ENCODE measurements around the gene PABPN1L. TPM values are rescaled to one million over a fixed set of nuclear protein-coding genes. Genes with fewer than 3 reads are reported as not detected.
"Not testable (repeated sequence)": the region's sequence is repeated elsewhere in the genome, so short reads cannot be mapped to it uniquely, and the experiment has no call there.

Gene PABPN1L
- polyA plus RNA-seq, 2 donors, result 0.04 to 0.14 TPM

DNA sequence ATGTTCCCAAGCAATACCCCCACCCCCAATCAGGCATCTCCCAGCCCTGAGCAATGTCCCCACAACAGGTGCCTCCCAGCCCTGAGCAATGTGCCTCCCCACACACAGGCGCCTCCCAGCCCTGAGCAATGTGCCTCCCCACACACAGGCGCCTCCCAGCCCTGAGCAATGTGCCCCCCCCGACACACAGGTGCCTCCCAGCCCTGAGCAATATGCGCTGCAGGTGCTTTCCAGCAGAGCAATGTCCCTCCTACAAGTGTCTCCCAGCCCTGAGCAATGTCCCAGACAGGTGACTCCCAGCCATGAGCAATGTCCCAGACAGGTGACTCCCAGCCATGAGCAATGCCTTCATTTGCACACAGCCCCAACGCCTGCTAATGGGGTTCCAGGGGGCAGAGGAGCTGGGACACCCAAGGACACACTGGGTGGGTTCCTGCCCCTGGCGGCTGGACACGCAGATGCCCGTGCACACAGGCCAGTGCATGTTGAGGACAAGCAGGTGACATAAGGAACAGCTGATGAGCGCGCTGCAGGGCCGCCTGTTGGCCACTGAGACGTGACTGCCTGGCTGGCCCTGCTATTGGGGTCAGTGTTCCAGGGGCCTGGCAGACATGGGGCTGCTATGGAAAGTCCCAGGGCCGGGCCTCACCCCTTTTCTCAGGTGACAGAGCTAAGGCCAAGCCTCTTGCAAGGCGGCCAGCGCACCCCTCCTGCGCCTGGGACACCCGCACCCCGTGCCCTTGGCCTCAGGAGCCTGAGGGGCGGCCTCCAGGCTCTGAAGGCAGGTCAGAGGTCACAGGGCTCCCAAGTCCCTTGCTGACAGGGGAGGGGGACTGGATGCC, 26.9 kb upstream of the PABPN1L start:
- H3K27ac ChIP-seq (ENCODE audit: low read depth in 2 of 2, low read length in 1 of 2), result no peak overlapping the region
- WGBS, 2 donors, result 81 to 85% methylated on average over 15 to 19 of the region's 19 CpGs
- H3K4me3 ChIP-seq (ENCODE audit: low read depth in 1 of 2, low read length in 2 of 2), result no peak overlapping the region
- H3K4me1 ChIP-seq (ENCODE audit: control insufficient read depth in 2 of 2, insufficient read depth in 2 of 2, low read length in 1 of 2), result peaks cover 0 to 3% of the 10 kb centered on the region in 2 donors
- H3K9me3 ChIP-seq (ENCODE audit: control insufficient read depth in 2 of 2, insufficient read depth in 1 of 2, low read depth in 1 of 2, low read length in 1 of 2), result no peaks in the 10 kb centered on the region
- no peaks in the 10 kb centered on the region for H3K27me3 ChIP-seq (ENCODE audit: control insufficient read depth in 1 of 2, insufficient read depth in 2 of 2, low read length in 2 of 2)
- no peaks in the 10 kb centered on the region for H3K36me3 ChIP-seq (ENCODE audit: control insufficient read depth in 2 of 2, insufficient read depth in 2 of 2, low read length in 1 of 2)

DNA sequence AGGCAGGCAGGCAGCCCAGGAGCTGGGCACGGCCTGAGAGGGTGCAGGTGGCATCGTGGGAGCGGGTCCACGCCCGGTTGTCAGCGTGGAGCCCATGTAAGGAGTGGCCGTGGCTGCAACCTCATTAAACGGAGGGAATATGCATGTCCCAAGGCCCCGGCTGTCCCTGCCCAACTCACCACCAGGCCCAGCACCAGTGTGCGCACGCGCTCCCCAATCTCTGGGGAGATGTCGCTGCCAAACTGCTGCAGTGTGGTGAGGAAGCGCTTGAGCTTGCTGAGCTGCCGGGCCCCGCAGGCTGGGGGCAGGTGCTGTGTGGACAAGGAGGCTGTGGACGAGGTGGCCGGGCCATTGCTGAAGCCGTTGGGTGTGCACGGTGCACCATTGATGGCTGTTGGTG, 25.6 kb upstream of the PABPN1L start:
- H3K4me1 ChIP-seq (ENCODE audit: control insufficient read depth in 2 of 2, insufficient read depth in 2 of 2, low read length in 1 of 2), result peaks cover 0 to 3% of the 10 kb centered on the region in 2 donors
- H3K27me3 ChIP-seq (ENCODE audit: control insufficient read depth in 1 of 2, insufficient read depth in 2 of 2, low read length in 2 of 2), result no peaks in the 10 kb centered on the region
- WGBS, 2 donors, result 83 to 84% methylated on average over 20 of the region's 20 CpGs
- no peak overlapping the region for H3K27ac ChIP-seq (ENCODE audit: low read depth in 2 of 2, low read length in 1 of 2)
- H3K9me3 ChIP-seq (ENCODE audit: control insufficient read depth in 2 of 2, insufficient read depth in 1 of 2, low read depth in 1 of 2, low read length in 1 of 2), result no peaks in the 10 kb centered on the region
- H3K4me3 ChIP-seq (ENCODE audit: low read depth in 1 of 2, low read length in 2 of 2), result no peak overlapping the region
- H3K36me3 ChIP-seq (ENCODE audit: control insufficient read depth in 2 of 2, insufficient read depth in 2 of 2, low read length in 1 of 2), result no peaks in the 10 kb centered on the region

DNA sequence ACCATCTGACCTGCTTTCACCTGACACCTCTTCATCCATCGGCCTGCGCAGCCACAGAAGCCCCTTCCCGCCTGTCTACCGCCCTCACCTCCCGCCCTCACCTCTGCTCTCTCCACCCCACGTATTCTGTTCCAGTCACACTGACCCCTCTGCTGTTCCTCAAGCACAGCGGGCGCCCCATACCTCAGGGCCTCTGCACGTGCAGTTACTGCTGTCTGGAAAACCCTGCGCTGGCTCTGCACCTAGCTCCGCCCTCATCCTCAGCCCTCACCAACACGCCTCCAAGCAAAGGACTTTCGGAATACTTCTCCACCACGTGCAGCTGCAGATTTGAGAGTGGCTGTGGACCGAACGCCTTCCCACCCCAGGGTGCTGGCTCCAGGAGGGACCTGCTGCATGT, 24.6 kb upstream of the PABPN1L start:
- Histone ChIP-seq H3K4me3 (ENCODE audit: low read depth in 1 of 2, low read length in 2 of 2) (no peak overlapping the region), H3K36me3 (ENCODE audit: control insufficient read depth in 2 of 2, insufficient read depth in 2 of 2, low read length in 1 of 2) (no peaks in the 10 kb centered on the region), H3K4me1 (ENCODE audit: control insufficient read depth in 2 of 2, insufficient read depth in 2 of 2, low read length in 1 of 2) (peaks cover 0 to 3% of the 10 kb centered on the region in 2 donors), H3K27me3 (ENCODE audit: control insufficient read depth in 1 of 2, insufficient read depth in 2 of 2, low read length in 2 of 2) (no peaks in the 10 kb centered on the region), H3K27ac (ENCODE audit: low read depth in 2 of 2, low read length in 1 of 2) (no peak overlapping the region), H3K9me3 (ENCODE audit: control insufficient read depth in 2 of 2, insufficient read depth in 1 of 2, low read depth in 1 of 2, low read length in 1 of 2) (no peaks in the 10 kb centered on the region)
- WGBS, 2 donors, result 79 to 92% methylated on average over 16 of the region's 16 CpGs

DNA sequence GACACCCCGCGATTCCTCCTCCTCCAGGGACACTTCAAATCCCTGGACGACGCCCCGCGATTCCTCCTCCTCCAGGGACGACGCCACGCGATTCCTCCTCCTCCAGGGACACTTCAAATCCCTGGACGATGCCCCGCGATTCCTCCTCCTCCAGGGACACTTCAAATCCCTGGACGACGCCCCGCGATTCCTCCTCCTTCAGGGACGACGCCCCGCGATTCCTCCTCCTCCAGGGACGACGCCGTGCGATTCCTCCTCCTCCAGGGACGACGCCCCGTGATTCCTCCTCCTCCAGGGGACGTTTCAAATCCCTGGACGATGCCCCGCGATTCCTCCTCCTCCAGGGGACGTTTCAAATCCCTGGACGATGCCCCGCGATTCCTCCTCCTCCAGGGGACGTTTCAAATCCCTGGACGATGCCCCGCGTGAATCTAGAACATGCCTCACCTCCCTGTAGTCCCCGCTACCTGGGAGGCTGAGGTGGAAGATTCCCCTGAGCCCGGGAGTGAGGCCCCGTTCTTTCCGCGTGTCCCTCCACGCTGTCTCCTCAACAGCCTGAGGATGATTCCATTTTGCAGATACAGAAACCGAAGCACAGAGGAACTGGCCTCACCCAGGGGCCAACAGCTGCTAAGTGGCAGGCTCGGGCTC, 23.4 kb upstream of the PABPN1L start:
- H3K4me1 ChIP-seq (ENCODE audit: control insufficient read depth in 2 of 2, insufficient read depth in 2 of 2, low read length in 1 of 2); H3K27ac ChIP-seq (ENCODE audit: low read depth in 2 of 2, low read length in 1 of 2); H3K36me3 ChIP-seq (ENCODE audit: control insufficient read depth in 2 of 2, insufficient read depth in 2 of 2, low read length in 1 of 2); H3K4me3 ChIP-seq (ENCODE audit: low read depth in 1 of 2, low read length in 2 of 2); H3K27me3 ChIP-seq (ENCODE audit: control insufficient read depth in 1 of 2, insufficient read depth in 2 of 2, low read length in 2 of 2); H3K9me3 ChIP-seq (ENCODE audit: control insufficient read depth in 2 of 2, insufficient read depth in 1 of 2, low read depth in 1 of 2, low read length in 1 of 2): not testable (repeated sequence)
- WGBS, 2 donors, result 91 to 92% methylated on average over 48 of the region's 48 CpGs

DNA sequence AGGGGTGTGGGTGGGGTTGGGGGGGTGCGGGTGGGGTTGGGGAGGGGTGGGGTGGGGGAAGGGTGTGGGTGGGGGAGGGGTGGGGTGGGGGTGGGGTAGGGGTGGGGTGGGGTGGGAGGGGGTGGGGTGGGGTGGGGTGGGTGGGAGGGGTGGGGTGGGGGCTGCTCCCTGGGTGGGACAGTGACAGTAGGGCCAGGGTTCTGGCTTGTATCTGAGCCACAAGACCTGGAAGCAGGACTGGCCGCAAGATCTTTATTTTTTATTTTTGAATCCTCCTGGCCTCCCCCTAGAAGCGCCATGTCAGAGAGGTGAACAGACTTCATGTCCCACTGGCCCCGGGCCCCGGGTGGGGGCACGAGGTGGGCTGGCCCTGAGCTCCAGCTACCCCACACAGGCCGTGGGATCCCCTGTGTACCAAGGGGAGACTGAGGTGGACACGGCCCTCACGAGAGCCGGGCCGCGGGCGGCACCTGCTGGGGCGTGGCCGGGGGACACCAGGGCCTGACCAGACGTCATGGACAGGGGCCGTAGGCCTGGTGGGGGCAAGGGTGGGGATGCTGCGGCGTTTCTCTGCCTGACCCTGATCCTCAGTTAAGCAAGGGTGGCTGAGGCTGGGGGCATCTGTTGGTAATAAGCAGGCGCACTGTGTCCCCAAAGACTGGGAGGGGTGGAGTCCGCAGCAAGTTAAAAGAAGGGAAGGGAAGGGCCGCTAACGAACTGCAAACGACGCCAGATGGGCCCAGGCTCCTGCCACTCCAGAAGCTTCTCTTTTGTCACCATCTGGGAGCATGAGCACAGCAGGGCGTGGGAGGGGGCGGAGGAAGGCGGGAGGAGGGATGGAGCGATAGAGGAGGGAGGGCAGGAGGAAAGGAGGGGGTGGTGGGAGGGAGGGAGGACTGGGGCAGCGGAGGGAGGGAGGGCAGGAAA, 22.3 kb upstream of the PABPN1L start:
- no peak overlapping the region for H3K27ac ChIP-seq (ENCODE audit: low read depth in 2 of 2, low read length in 1 of 2)
- peaks cover 0 to 3% of the 10 kb centered on the region in 2 donors for H3K4me1 ChIP-seq (ENCODE audit: control insufficient read depth in 2 of 2, insufficient read depth in 2 of 2, low read length in 1 of 2)
- WGBS, 2 donors, result 75 to 80% methylated on average over 27 to 30 of the region's 30 CpGs
- peaks cover 0 to 2% of the 10 kb centered on the region in 2 donors for H3K36me3 ChIP-seq (ENCODE audit: control insufficient read depth in 2 of 2, insufficient read depth in 2 of 2, low read length in 1 of 2)
- H3K27me3 ChIP-seq (ENCODE audit: control insufficient read depth in 1 of 2, insufficient read depth in 2 of 2, low read length in 2 of 2), result no peaks in the 10 kb centered on the region
- H3K4me3 ChIP-seq (ENCODE audit: low read depth in 1 of 2, low read length in 2 of 2), result no peak overlapping the region
- no peaks in the 10 kb centered on the region for H3K9me3 ChIP-seq (ENCODE audit: control insufficient read depth in 2 of 2, insufficient read depth in 1 of 2, low read depth in 1 of 2, low read length in 1 of 2)

GRCh38 chr16:88888057-88888456, 21.6 kb upstream of the PABPN1L start:
- 66 to 76% methylated on average over 12 to 14 of the region's 14 CpGs for WGBS, 2 donors
- Histone ChIP-seq H3K27me3 (ENCODE audit: control insufficient read depth in 1 of 2, insufficient read depth in 2 of 2, low read length in 2 of 2) (no peaks in the 10 kb centered on the region), H3K36me3 (ENCODE audit: control insufficient read depth in 2 of 2, insufficient read depth in 2 of 2, low read length in 1 of 2) (peaks cover 0 to 2% of the 10 kb centered on the region in 2 donors), H3K4me1 (ENCODE audit: control insufficient read depth in 2 of 2, insufficient read depth in 2 of 2, low read length in 1 of 2) (peaks cover 0 to 5% of the 10 kb centered on the region in 2 donors), H3K4me3 (ENCODE audit: low read depth in 1 of 2, low read length in 2 of 2) (no peak overlapping the region), H3K27ac (ENCODE audit: low read depth in 2 of 2, low read length in 1 of 2) (peak overlapping the region in 1 of 2 donors; percentile 51), H3K9me3 (ENCODE audit: control insufficient read depth in 2 of 2, insufficient read depth in 1 of 2, low read depth in 1 of 2, low read length in 1 of 2) (no peaks in the 10 kb centered on the region)

- H3K4me3 ChIP-seq (ENCODE audit: low read depth in 1 of 2, low read length in 2 of 2), result no peak overlapping the region
- 71 to 78% methylated on average over 39 of the region's 39 CpGs for WGBS, 2 donors
- H3K27ac ChIP-seq (ENCODE audit: low read depth in 2 of 2, low read length in 1 of 2), result no peak overlapping the region
- peaks cover 0 to 13% of the 10 kb centered on the region in 2 donors for H3K4me1 ChIP-seq (ENCODE audit: control insufficient read depth in 2 of 2, insufficient read depth in 2 of 2, low read length in 1 of 2)
- no peaks in the 10 kb centered on the region for H3K27me3 ChIP-seq (ENCODE audit: control insufficient read depth in 1 of 2, insufficient read depth in 2 of 2, low read length in 2 of 2)
- peaks cover 0 to 5% of the 10 kb centered on the region in 2 donors for H3K36me3 ChIP-seq (ENCODE audit: control insufficient read depth in 2 of 2, insufficient read depth in 2 of 2, low read length in 1 of 2)
- H3K9me3 ChIP-seq (ENCODE audit: control insufficient read depth in 2 of 2, insufficient read depth in 1 of 2, low read depth in 1 of 2, low read length in 1 of 2), result peaks cover 0 to 5% of the 10 kb centered on the region in 2 donors
Measured at GRCh38 chr16:88886845-88887521, 20.5 kb upstream of the PABPN1L start.

- Histone ChIP-seq H3K9me3 (ENCODE audit: control insufficient read depth in 2 of 2, insufficient read depth in 1 of 2, low read depth in 1 of 2, low read length in 1 of 2) (peaks cover 0 to 5% of the 10 kb centered on the region in 2 donors), H3K4me3 (ENCODE audit: low read depth in 1 of 2, low read length in 2 of 2) (no peak overlapping the region), H3K36me3 (ENCODE audit: control insufficient read depth in 2 of 2, insufficient read depth in 2 of 2, low read length in 1 of 2) (peaks cover 0 to 5% of the 10 kb centered on the region in 2 donors), H3K27me3 (ENCODE audit: control insufficient read depth in 1 of 2, insufficient read depth in 2 of 2, low read length in 2 of 2) (no peaks in the 10 kb centered on the region), H3K4me1 (ENCODE audit: control insufficient read depth in 2 of 2, insufficient read depth in 2 of 2, low read length in 1 of 2) (peaks cover 0 to 17% of the 10 kb centered on the region in 2 donors), H3K27ac (ENCODE audit: low read depth in 2 of 2, low read length in 1 of 2) (no peak overlapping the region)
- WGBS, 2 donors, result 77 to 80% methylated on average over 15 of the region's 15 CpGs
Measured at GRCh38 chr16:88886420-88886844, 20.0 kb upstream of the PABPN1L start.
